A549 (cell line): ENCODE measurements around the gene MUC5B. TPM values are rescaled to one million over a fixed set of nuclear protein-coding genes. Genes with fewer than 3 reads are reported as not detected.

ENCODE experiments used
- ATAC-seq, 2 experiments: fragments of 200-7000 bp in 1 of 2; fragments of >200 bp in 1 of 2; cut with Nextera tagmentation in 1 of 2; cut with Tn5 transposase in 1 of 2; 3 replicates each; pipeline versions ENCODE4 v1.8.0 to v1.9.1; 2018 to 2020; ENCODE audit warnings: mild to moderate bottlenecking in 1 of 2, moderate library complexity in 1 of 2
- CTCF ChIA-PET: fragments of 300-600 bp; sonication (Branson Sonifier 250); formaldehyde crosslinking; extraction: SDS; loops from one replicate; lab custom pipeline; 2021; ENCODE audit warnings: antibody characterized with exemption, inconsistent platforms; lab: Yijun Ruan, JAX
- POLR2A ChIA-PET: fragments of 350-600 bp; formaldehyde crosslinking; extraction: SDS; loops from one replicate; lab custom pipeline; 2021; ENCODE audit warnings: antibody characterized with exemption, inconsistent platforms; lab: Yijun Ruan, JAX
- DNase-seq, 2 experiments: peaks; one replicate each; pipeline versions ENCODE4 v3.0.0 to v3.0.0-alpha.2; 2011 to 2016; ENCODE audit warnings: low read depth in 1 of 2, low spot score in 1 of 2
- FAIRE-seq: peaks from 2 replicates; lab custom pipeline; 2011; peaks lifted over from hg19 to GRCh38; lab: Jason Lieb, UNC
- H3K27ac ChIP-seq, 2 experiments: fragments of >200 bp; sonication (Bioruptor Twin); formaldehyde crosslinking; 3 replicates each; pipeline ENCODE4 v1.5.1; 2016 to 2017
- H3K4me1 ChIP-seq: fragments of >200 bp; sonication (Bioruptor Twin); formaldehyde crosslinking; 3 replicates; pipeline ENCODE4 v1.6.1; 2016
- H3K4me2 ChIP-seq: fragments of >200 bp; sonication (Bioruptor Twin); formaldehyde crosslinking; 3 replicates; pipeline ENCODE4 v1.6.1; 2016
- H3K4me3 ChIP-seq: fragments of >200 bp; sonication (Bioruptor Twin); formaldehyde crosslinking; 3 replicates; pipeline ENCODE4 v1.5.1; 2016
- H3K9me3 ChIP-seq: fragments of >200 bp; sonication (Bioruptor Twin); formaldehyde crosslinking; 3 replicates; pipeline ENCODE4 v1.6.1; 2016
- BHLHE40 ChIP-seq: IDR thresholded peaks from 2 replicates; pipeline ENCODE4 v1.6.1; 2012; ENCODE audit warnings: low read depth, low read length, inconsistent platforms
- CBX2 ChIP-seq: fragments of 200-600 bp; sonication (generic); IDR thresholded peaks from 2 replicates; pipeline ENCODE4 v1.6.1; 2016; ENCODE audit warnings: low read depth, mild to moderate bottlenecking, borderline replicate concordance
- CBX8 ChIP-seq: fragments of 200-600 bp; sonication (generic); IDR thresholded peaks from 2 replicates; pipeline ENCODE4 v1.6.1; 2016
- CHD4 ChIP-seq: fragments of 200-600 bp; sonication (generic); IDR thresholded peaks from 2 replicates; pipeline ENCODE4 v1.6.1; 2016; ENCODE audit warnings: antibody characterized with exemption, mild to moderate bottlenecking, borderline replicate concordance
- HDAC2 ChIP-seq: fragments of 200-600 bp; sonication (generic); IDR thresholded peaks from 2 replicates; pipeline ENCODE4 v1.6.1; 2016
- HES2 ChIP-seq: fragments of >200 bp; sonication (Bioruptor Twin); formaldehyde crosslinking; IDR thresholded peaks from 2 replicates; pipeline ENCODE4 v1.6.1; 2016
- HEYL ChIP-seq: fragments of 250-450 bp; sonication (Bioruptor Pico); IDR thresholded peaks from 2 replicates; pipeline ENCODE4 v1.8.0; 2021; ENCODE audit warnings: mild to moderate bottlenecking, moderate library complexity
- HOXB5 ChIP-seq: fragments of 250-450 bp; sonication (Bioruptor Pico); IDR thresholded peaks from 2 replicates; pipeline ENCODE4 v1.5.0; 2020; ENCODE audit warnings: mild to moderate bottlenecking, moderate library complexity
- KDM1A ChIP-seq: fragments of 200-600 bp; sonication (generic); IDR thresholded peaks from 2 replicates; pipeline ENCODE4 v1.6.1; 2016; ENCODE audit warnings: low read depth, mild to moderate bottlenecking
- MAFK ChIP-seq: fragments of 450-650 bp; IDR thresholded peaks from 2 replicates; pipeline ENCODE4 v1.6.1; 2014; ENCODE audit not compliant: partially characterized antibody
- MAZ ChIP-seq: fragments of 150-350 bp; IDR thresholded peaks from 2 replicates; pipeline ENCODE4 v1.6.1; 2014; ENCODE audit warnings: antibody characterized with exemption, low read depth, low read length, borderline replicate concordance
- POLR2A ChIP-seq: IDR thresholded peaks from 2 replicates; pipeline ENCODE4 v1.6.1; 2012; ENCODE audit warnings: mild to moderate bottlenecking, low read length
- POLR2AphosphoS2 ChIP-seq: conservative IDR thresholded peaks from 2 replicates; pipeline ENCODE4 v1.6.1; 2012; ENCODE audit warnings: low read length, improper control_type of control experiment, inconsistent platforms
- SMC3 ChIP-seq: fragments of >200 bp; sonication (Bioruptor Twin); formaldehyde crosslinking; IDR thresholded peaks from 3 replicates; pipeline ENCODE4 v1.6.1; 2018; ENCODE audit warnings: inconsistent platforms
- SREBF2 ChIP-seq: fragments of 450-650 bp; IDR thresholded peaks from 2 replicates; pipeline ENCODE4 v1.6.1; 2014; ENCODE audit warnings: mild to moderate bottlenecking, moderate library complexity
- TP53 ChIP-seq: fragments of 250-450 bp; sonication (Bioruptor Pico); IDR thresholded peaks from 2 replicates; pipeline ENCODE4 v1.5.0; 2021; ENCODE audit warnings: mild to moderate bottlenecking, moderate library complexity
- ZC3H11A ChIP-seq: fragments of 450-650 bp; IDR thresholded peaks from 2 replicates; pipeline ENCODE4 v1.6.1; 2014; ENCODE audit warnings: antibody characterized with exemption, mild to moderate bottlenecking
- WGBS: methylation state at CpG from one replicate; pipeline ENCODE4 v1.1.6; 2017; ENCODE audit errors: missing lambda C conversion rate; 5-methylcytosine and 5-hydroxymethylcytosine counted together
- polyA plus RNA-seq, 4 experiments: library from polyadenylated mRNA; depleted of rRNA in 3 of 4; stranded (reverse); fragments of >200 nt; fragmentation: RNase III in 1 of 4; extraction: RNeasy Plus Mini Kit Qiagen cat#74134 plus additional on column Dnase treatment in 1 of 4; gene quantifications; 2 replicates in 3 of 4; 3 replicates in 1 of 4; pipeline ENCODE4 v1.2.3, GENCODE V29; 2011 to 2017
- TF ChIP-seq, protein P1 (sequence below): IDR thresholded peaks from 2 replicates; pipeline ENCODE4 v1.6.1; 2012
- TF ChIP-seq, protein P2 (sequence below): fragments of >200 bp; sonication (Bioruptor Twin); formaldehyde crosslinking; IDR thresholded peaks from 3 replicates; pipeline ENCODE4 v1.5.1; 2016
- TF ChIP-seq, protein P3 (sequence below): IDR thresholded peaks from 2 replicates; pipeline ENCODE4 v1.6.1; 2012
- TF ChIP-seq, protein P4 (sequence below): fragments of >200 bp; sonication (Bioruptor Twin); formaldehyde crosslinking; IDR thresholded peaks from 3 replicates; pipeline ENCODE4 v1.6.1; 2016

Gene MUC5B
- polyA plus RNA-seq, 2 of the 4 experiments (the other 2 are of a cell fraction), result 0.85 to 1.4 TPM

GRCh38 chr11:1192741-1193325 lies 30.0 kb upstream of the MUC5B start:
- FAIRE-seq (no peak), DNase-seq (no peak), ATAC-seq (no peak)
- no peaks in the 10 kb centered on the region for H3K4me1 ChIP-seq
- H3K4me3 ChIP-seq, result no peak overlapping the region
- H3K9me3 ChIP-seq, result 0 out of 3 replicates have a peak, but pooled peaks cover 3% of the 10 kb centered on the region
- H3K4me2 ChIP-seq, result no peak overlapping the region
- ChIA-PET POLR2A (no interaction called here), CTCF (no interaction called here)
- no peak overlapping the region for H3K27ac ChIP-seq
- TF ChIP-seq, protein P1, sequence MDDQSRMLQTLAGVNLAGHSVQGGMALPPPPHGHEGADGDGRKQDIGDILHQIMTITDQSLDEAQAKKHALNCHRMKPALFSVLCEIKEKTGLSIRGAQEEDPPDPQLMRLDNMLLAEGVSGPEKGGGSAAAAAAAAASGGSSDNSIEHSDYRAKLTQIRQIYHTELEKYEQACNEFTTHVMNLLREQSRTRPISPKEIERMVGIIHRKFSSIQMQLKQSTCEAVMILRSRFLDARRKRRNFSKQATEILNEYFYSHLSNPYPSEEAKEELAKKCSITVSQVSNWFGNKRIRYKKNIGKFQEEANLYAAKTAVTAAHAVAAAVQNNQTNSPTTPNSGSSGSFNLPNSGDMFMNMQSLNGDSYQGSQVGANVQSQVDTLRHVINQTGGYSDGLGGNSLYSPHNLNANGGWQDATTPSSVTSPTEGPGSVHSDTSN, result no peak
- no peak for TF ChIP-seq MAZ
- TF ChIP-seq SREBF2, result no peak
- no peak for TF ChIP-seq TP53 (CRISPR knock-in tag)
- TF ChIP-seq, protein P2, sequence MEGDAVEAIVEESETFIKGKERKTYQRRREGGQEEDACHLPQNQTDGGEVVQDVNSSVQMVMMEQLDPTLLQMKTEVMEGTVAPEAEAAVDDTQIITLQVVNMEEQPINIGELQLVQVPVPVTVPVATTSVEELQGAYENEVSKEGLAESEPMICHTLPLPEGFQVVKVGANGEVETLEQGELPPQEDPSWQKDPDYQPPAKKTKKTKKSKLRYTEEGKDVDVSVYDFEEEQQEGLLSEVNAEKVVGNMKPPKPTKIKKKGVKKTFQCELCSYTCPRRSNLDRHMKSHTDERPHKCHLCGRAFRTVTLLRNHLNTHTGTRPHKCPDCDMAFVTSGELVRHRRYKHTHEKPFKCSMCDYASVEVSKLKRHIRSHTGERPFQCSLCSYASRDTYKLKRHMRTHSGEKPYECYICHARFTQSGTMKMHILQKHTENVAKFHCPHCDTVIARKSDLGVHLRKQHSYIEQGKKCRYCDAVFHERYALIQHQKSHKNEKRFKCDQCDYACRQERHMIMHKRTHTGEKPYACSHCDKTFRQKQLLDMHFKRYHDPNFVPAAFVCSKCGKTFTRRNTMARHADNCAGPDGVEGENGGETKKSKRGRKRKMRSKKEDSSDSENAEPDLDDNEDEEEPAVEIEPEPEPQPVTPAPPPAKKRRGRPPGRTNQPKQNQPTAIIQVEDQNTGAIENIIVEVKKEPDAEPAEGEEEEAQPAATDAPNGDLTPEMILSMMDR, result no peak
- TF ChIP-seq CBX8, result no peak
- TF ChIP-seq ZC3H11A, result no peak
- TF ChIP-seq HOXB5 (CRISPR knock-in tag), result no peak
- TF ChIP-seq SMC3, result no peak
- no peak for TF ChIP-seq POLR2AphosphoS2
- TF ChIP-seq, protein P3, sequence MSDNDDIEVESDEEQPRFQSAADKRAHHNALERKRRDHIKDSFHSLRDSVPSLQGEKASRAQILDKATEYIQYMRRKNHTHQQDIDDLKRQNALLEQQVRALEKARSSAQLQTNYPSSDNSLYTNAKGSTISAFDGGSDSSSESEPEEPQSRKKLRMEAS, result no peak
- no peak for TF ChIP-seq HDAC2
- TF ChIP-seq CHD4, result no peak
- no peak for TF ChIP-seq MAFK
- TF ChIP-seq POLR2A, result no peak
- TF ChIP-seq, protein P4, sequence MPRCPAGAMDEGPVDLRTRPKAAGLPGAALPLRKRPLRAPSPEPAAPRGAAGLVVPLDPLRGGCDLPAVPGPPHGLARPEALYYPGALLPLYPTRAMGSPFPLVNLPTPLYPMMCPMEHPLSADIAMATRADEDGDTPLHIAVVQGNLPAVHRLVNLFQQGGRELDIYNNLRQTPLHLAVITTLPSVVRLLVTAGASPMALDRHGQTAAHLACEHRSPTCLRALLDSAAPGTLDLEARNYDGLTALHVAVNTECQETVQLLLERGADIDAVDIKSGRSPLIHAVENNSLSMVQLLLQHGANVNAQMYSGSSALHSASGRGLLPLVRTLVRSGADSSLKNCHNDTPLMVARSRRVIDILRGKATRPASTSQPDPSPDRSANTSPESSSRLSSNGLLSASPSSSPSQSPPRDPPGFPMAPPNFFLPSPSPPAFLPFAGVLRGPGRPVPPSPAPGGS, result no peak
- 87% methylated on average over 15 of the region's 17 CpGs for whole genome bisulfite sequencing

GRCh38 chr11:1193326-1194230 lies 29.3 kb upstream of the MUC5B start:
- Histone ChIP-seq H3K4me2 (no peak overlapping the region), H3K9me3 (0 out of 3 replicates have a peak, but pooled peaks cover 3% of the 10 kb centered on the region), H3K4me1 (no peaks in the 10 kb centered on the region), H3K27ac (no peak overlapping the region), H3K4me3 (no peak overlapping the region)
- POLR2A ChIA-PET, result no interaction called here
- DNase-seq, result no peak
- no peak for FAIRE-seq
- no peak for ATAC-seq
- WGBS, result 92% methylated on average over 38 of the region's 43 CpGs
- CTCF ChIA-PET, result no interaction called here
- no peak for TF ChIP-seq POLR2AphosphoS2
- no peak for TF ChIP-seq HES2
- no peak for TF ChIP-seq TP53 (CRISPR knock-in tag)
- TF ChIP-seq POLR2A, result no peak
- no peak for TF ChIP-seq KDM1A
- TF ChIP-seq BHLHE40, result no peak
- no peak for TF ChIP-seq HEYL (CRISPR knock-in tag)
- no peak for TF ChIP-seq CBX8
- TF ChIP-seq CBX2, result no peak
